ENCODE data around the gene PRKCH.

GRCh38 chr14:61562321-61563161 is 241.2 kb downstream of the PRKCH start:
- TF ChIP-seq POLR2AphosphoS5 (IDR thresholded peaks at IDR 0.05; ENCODE audit: borderline replicate concordance, low read depth, low read length) (no peak), EZH2 (IDR thresholded peaks at IDR 0.05) (no peak), FOXP2 (optimal IDR thresholded peaks at IDR 0.05; ENCODE audit: control extremely low read depth, extremely low read length, insufficient read depth) (no peak)

All from SK-N-MC (cell line).